Measurements from ENCODE around the gene ZBTB44. TPM values are rescaled to one million over a fixed set of nuclear protein-coding genes. Genes with fewer than 3 reads are reported as not detected.

Gene ZBTB44
- total RNA-seq, 4 donors from 2014 or later = 48.8 to 72.3 (median 60.1) TPM

DNA sequence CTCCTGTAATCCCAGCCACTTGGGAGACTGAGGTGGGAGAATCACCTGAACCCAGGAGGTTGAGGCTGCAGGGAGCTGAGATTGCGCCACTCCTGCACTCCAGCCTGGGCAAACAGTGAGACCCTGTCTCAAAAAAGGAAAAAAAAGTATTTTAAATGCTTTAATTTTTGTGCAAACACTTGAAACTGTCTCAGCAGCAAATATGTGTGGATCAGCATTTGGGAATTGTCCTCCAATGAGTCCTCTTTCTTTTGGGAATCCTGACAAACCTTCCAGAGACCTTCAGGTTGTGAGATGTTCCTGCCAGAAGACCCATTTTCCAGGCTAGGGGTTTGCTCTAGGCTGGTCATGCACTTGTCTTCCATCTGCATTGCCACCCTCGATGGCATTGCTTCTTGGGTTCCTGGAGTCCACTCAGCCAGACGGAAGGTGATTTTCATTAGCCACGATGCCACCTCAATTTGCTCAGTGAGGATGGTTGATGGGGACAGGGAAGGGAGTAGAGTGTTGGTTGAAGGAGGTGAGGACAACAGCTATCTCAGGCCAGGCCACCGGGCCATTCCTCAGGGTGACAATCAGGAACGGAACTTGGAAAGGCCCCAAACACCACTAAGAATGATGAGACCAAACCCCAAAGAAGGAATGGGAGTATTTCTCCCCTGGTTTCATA lies 99.7 kb downstream of the ZBTB44 start:
- TF ChIP-seq POLR2AphosphoS5 (IDR thresholded peaks at IDR 0.05) = no peak
- TF ChIP-seq, protein P1, sequence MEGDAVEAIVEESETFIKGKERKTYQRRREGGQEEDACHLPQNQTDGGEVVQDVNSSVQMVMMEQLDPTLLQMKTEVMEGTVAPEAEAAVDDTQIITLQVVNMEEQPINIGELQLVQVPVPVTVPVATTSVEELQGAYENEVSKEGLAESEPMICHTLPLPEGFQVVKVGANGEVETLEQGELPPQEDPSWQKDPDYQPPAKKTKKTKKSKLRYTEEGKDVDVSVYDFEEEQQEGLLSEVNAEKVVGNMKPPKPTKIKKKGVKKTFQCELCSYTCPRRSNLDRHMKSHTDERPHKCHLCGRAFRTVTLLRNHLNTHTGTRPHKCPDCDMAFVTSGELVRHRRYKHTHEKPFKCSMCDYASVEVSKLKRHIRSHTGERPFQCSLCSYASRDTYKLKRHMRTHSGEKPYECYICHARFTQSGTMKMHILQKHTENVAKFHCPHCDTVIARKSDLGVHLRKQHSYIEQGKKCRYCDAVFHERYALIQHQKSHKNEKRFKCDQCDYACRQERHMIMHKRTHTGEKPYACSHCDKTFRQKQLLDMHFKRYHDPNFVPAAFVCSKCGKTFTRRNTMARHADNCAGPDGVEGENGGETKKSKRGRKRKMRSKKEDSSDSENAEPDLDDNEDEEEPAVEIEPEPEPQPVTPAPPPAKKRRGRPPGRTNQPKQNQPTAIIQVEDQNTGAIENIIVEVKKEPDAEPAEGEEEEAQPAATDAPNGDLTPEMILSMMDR (IDR thresholded peaks at IDR 0.05) = no peak
- TF ChIP-seq POLR2A (IDR thresholded peaks at IDR 0.05) = no peak
- TF ChIP-seq EP300 (IDR thresholded peaks at IDR 0.05) = no peak
- Histone ChIP-seq H3K4me3 (no peak overlapping the region), H3K4me1 (peaks cover 0 to 8% (median 0%) of the 10 kb centered on the region in 3 donors), H3K9me3 (no peaks in the 10 kb centered on the region), H3K36me3 (no peaks in the 10 kb centered on the region), H3K27ac (no peak overlapping the region), H3K27me3 (peaks cover 8% of the 10 kb centered on the region)
- no peak for ATAC-seq
- WGBS, 2 donors (ENCODE audit: low coverage in 1 of 2) = 72 to 87% methylated on average over 3 to 4 of the region's 6 CpGs

DNA sequence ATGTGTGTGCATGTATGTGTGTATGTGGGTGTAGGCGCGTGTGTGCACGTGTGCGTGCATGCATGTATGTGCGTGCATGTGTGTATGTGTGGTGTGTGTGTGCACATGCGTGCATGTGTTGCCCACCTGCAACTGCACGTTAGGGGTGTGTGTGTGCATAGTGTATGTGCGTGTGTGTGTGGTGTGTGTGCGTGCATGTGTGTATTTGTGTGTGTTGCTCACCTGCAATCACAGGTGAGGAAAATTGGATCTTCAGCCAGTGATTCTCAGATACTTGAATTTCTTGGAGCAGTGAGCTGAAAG lies 100.8 kb downstream of the ZBTB44 start:
- Histone ChIP-seq H3K36me3 (no peaks in the 10 kb centered on the region), H3K9me3 (no peaks in the 10 kb centered on the region), H3K27me3 (peaks cover 8% of the 10 kb centered on the region), H3K4me3 (no peak overlapping the region), H3K4me1 (peaks cover 0 to 8% (median 0%) of the 10 kb centered on the region in 3 donors), H3K27ac (no peak overlapping the region)
- 89% methylated on average over 5 of the region's 9 CpGs; no CpG with 5 or more reads in 1 of the 2 donors for WGBS, 2 donors (ENCODE audit: low coverage in 1 of 2)
- no peak for TF ChIP-seq POLR2AphosphoS5 (IDR thresholded peaks at IDR 0.05)
- no peak for TF ChIP-seq POLR2A (IDR thresholded peaks at IDR 0.05)
- no peak for TF ChIP-seq EP300 (IDR thresholded peaks at IDR 0.05)
- TF ChIP-seq, protein P1 (IDR thresholded peaks at IDR 0.05) = no peak
- no peak for ATAC-seq

DNA sequence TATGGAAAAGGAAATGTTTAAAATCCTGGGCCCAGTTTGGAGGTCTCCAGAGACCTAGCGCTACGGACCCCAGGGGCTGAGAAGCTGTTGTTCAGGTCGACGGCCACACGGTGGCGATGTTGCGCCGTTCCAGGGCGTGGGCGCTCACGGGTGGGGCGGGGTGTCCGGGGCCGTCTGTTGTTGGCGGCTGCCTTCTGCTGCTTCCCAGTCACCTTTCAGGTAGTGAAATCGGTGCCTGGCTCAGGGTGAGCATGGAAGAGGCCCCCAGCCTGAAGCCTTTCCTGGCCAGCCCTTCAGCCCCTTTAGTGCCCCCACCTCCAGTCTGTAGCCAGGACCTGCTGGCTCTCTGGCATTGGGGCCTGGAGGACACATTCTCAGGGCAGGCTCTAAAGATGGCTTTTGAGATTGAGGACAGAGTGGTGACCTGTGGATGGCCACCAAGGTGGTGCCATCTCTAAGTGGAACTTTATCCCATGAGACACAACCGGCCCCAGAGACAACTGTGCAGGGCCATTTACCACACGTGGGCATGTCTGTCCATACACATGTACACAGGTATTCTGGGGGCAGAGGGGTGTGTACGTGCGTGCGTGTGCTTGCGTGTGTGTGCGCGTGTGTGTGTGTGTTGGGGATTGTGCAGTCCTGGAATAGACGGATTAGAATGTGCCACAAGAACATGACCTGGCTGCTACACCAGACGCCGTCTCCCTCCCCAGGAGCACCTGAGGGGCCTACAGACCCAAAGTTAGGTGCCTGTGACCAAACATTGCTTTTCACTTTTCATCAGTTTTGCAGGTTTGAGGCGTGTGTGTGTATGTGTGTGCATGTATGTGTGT lies 101.4 kb downstream of the ZBTB44 start:
- ATAC-seq = peak; percentile 72
- Histone ChIP-seq H3K9me3 (no peaks in the 10 kb centered on the region), H3K4me3 (peak overlapping the region in 1 of 2 donors; percentile 14), H3K27me3 (peaks cover 8% of the 10 kb centered on the region), H3K36me3 (no peaks in the 10 kb centered on the region), H3K27ac (no peak overlapping the region), H3K4me1 (peaks cover 0 to 8% (median 0%) of the 10 kb centered on the region in 3 donors)
- 55 to 80% methylated on average over 1 to 2 of the region's 28 CpGs for WGBS, 2 donors (ENCODE audit: low coverage in 1 of 2)
- TF ChIP-seq POLR2A (IDR thresholded peaks at IDR 0.05) = no peak
- TF ChIP-seq EP300 (IDR thresholded peaks at IDR 0.05) = no peak
- TF ChIP-seq, protein P1 (IDR thresholded peaks at IDR 0.05) = peak in 3 of 4 experiments; percentile 81 to 96 (median 87)
- no peak for TF ChIP-seq POLR2AphosphoS5 (IDR thresholded peaks at IDR 0.05)

DNA sequence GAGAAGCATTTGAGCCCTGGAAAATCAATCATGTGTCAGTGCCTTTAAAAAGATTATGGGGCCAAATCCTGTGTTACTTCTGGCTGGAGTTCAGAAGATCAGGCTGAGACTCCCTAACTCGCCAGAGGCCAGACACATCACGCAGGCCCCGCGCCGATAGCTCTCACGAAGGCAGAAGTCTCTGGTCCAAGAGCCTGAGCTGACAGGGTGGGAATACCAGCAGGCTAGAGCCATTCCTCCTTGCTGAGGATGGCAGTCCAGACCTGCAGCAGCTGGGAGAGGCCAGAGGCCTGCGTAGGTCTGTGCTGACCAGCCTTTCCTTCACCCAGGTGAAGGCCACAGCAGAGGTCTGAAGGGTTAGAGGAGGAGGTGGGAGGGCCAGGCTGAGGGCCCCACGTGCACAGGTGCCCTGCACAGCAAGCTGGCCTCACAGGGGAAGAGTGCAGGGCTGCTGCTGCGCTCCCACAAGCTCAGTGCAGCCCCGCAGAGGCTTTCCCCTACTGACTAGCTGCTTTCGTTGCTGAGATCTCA lies 102.2 kb downstream of the ZBTB44 start:
- peaks cover 0 to 8% (median 0%) of the 10 kb centered on the region in 3 donors for H3K4me1 ChIP-seq
- no peak for TF ChIP-seq POLR2A (IDR thresholded peaks at IDR 0.05)
- TF ChIP-seq POLR2AphosphoS5 (IDR thresholded peaks at IDR 0.05) = no peak
- no peaks in the 10 kb centered on the region for H3K36me3 ChIP-seq
- WGBS, 2 donors (ENCODE audit: low coverage in 1 of 2) = 50 to 71% methylated on average over 6 to 8 of the region's 11 CpGs
- H3K4me3 ChIP-seq = no peak overlapping the region
- H3K9me3 ChIP-seq = no peaks in the 10 kb centered on the region
- ATAC-seq = no peak
- peaks cover 8% of the 10 kb centered on the region for H3K27me3 ChIP-seq
- no peak overlapping the region for H3K27ac ChIP-seq

DNA sequence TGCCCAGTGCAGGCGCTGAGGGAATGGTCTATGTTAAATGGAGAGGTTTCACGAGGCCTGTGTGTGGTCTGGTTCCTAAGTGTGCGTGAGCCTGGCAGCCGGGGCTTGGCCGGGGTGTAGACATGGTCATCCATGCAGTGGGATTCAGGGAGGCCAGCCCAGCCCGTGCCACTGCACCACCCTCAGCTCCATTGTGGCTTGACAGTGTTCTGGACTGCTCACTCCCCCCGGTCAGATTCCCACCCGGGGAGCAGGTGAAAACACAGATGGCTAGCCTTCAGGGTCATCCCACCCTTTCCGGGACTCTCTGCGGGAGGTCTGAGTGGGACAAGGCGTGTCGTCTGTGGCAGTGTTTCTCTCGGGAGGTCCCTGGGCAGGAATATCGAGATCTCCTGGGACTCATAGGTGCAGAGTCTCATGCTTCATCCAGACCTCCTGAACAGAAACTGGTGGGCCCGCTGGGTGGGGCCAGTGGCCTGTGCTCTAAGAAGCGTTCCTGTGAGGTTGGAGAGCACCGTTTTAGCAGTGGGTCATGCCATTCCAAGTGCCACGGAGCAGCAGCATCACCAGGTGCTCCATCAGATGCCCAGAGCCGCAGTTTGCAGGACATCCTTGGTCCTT lies 102.8 kb downstream of the ZBTB44 start:
- Histone ChIP-seq H3K27ac (no peak overlapping the region), H3K4me1 (peaks cover 0 to 8% (median 0%) of the 10 kb centered on the region in 3 donors), H3K4me3 (no peak overlapping the region), H3K27me3 (peaks cover 8% of the 10 kb centered on the region), H3K9me3 (no peaks in the 10 kb centered on the region), H3K36me3 (no peaks in the 10 kb centered on the region)
- TF ChIP-seq, protein P1 (IDR thresholded peaks at IDR 0.05) = no peak
- TF ChIP-seq POLR2AphosphoS5 (IDR thresholded peaks at IDR 0.05) (no peak), POLR2A (IDR thresholded peaks at IDR 0.05) (no peak), EP300 (IDR thresholded peaks at IDR 0.05) (no peak)
- no peak for ATAC-seq
- WGBS, 2 donors (ENCODE audit: low coverage in 1 of 2) = 60% methylated on average over 1 of the region's 19 CpGs; no CpG with 5 or more reads in 1 of the 2 donors
